Measurements from ENCODE around the gene SGCE. TPM values are rescaled to one million over a fixed set of nuclear protein-coding genes. Genes with fewer than 3 reads are reported as not detected.

Gene SGCE
- total RNA-seq, 1 donor from 2014 or later, result 169 TPM

DNA sequence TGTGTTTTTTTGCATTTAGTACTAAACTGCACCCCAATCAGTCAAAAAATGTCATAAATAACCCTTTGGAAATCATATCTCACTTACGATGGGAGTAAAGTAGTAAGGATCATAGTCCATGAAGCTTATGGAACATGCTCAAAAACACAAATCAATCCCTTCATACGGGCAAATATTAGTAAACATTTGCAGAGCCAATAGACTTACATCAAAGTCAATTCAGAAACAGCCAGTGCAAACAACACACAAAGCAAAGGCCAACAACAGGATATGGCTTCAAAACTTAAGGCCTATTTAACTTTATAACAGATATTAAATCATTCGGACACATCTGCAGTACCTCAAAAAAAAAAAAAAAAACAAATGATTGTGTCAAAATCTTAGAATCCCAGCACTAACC is 32.1 kb downstream of the SGCE start:
- Histone ChIP-seq H2AFZ (replicated peaks) (no peak overlapping the region), H3K4me1 (no peaks in the 10 kb centered on the region), H3K4me3 (no peak overlapping the region), H3K4me2 (no peak overlapping the region), H3K9me3 (ENCODE audit: low read depth) (no peaks in the 10 kb centered on the region), H3F3A (ENCODE audit: low read depth) (no peaks in the 10 kb centered on the region), H4K20me1 (ENCODE audit: low read depth) (no peaks in the 10 kb centered on the region), H3K79me2 (ENCODE audit: low read depth) (no peaks in the 10 kb centered on the region), H3K9ac (no peak overlapping the region), H3K36me3 (peaks cover 6% of the 10 kb centered on the region), H3K27me3 (no peaks in the 10 kb centered on the region), H3K27ac (no peak overlapping the region)
- Mint-ChIP-seq H3K27me3 (ENCODE audit: insufficient read depth, low read depth) (no peaks in the 10 kb centered on the region), H3K4me1 (no peaks in the 10 kb centered on the region), H3K9me3 (no peaks in the 10 kb centered on the region), H3K4me3 (no peak overlapping the region), H3K36me3 (peaks cover 3% of the 10 kb centered on the region), H3K27ac (no peak overlapping the region)
- no peak for DNase-seq (ENCODE audit: low spot score)
- TF ChIP-seq EZH2 (IDR thresholded peaks at IDR 0.05) (no peak), CTCF (IDR thresholded peaks at IDR 0.05) (no peak), EZH2phosphoT487 (IDR thresholded peaks at IDR 0.05) (no peak)

DNA sequence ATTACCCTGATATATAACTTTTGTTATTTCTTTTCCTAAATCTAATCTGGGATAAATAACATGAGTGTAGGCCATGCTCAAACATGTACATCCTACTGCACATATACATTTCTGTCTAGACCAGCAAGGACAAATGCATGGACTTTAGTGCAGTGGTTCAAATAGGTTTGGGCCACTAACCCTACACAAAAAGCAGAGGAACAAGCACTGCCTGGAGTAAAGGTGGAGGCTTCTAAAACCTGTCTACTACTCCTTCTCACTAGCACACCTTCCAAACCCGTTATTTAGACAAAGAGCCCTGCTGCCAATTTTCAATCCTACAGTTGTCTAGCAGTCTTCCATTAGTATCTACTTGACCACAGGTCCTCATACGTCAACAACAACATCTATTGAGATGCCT is 34.8 kb downstream of the SGCE start:
- no peaks in the 10 kb centered on the region for H3K79me2 ChIP-seq (ENCODE audit: low read depth)
- no peak for TF ChIP-seq CTCF (IDR thresholded peaks at IDR 0.05)
- TF ChIP-seq EZH2 (IDR thresholded peaks at IDR 0.05), result no peak
- no peak for TF ChIP-seq EZH2phosphoT487 (IDR thresholded peaks at IDR 0.05)
- no peaks in the 10 kb centered on the region for H3F3A ChIP-seq (ENCODE audit: low read depth)
- no peaks in the 10 kb centered on the region for H3K27me3 ChIP-seq
- Mint-ChIP-seq H3K27ac (no peak overlapping the region), H3K4me3 (no peak overlapping the region), H3K9me3 (no peaks in the 10 kb centered on the region), H3K36me3 (peaks cover 5% of the 10 kb centered on the region), H3K4me1 (no peaks in the 10 kb centered on the region), H3K27me3 (ENCODE audit: insufficient read depth, low read depth) (no peaks in the 10 kb centered on the region)
- H3K4me3 ChIP-seq, result no peak overlapping the region
- H2AFZ ChIP-seq (replicated peaks), result no peak overlapping the region
- no peak overlapping the region for H3K27ac ChIP-seq
- H3K4me1 ChIP-seq, result no peaks in the 10 kb centered on the region
- peaks cover 6% of the 10 kb centered on the region for H3K36me3 ChIP-seq
- no peaks in the 10 kb centered on the region for H4K20me1 ChIP-seq (ENCODE audit: low read depth)
- H3K4me2 ChIP-seq, result no peak overlapping the region
- DNase-seq (ENCODE audit: low spot score), result no peak
- no peak overlapping the region for H3K9ac ChIP-seq
- H3K9me3 ChIP-seq (ENCODE audit: low read depth), result no peaks in the 10 kb centered on the region

GRCh38 chr7:94620703-94621118 is 35.2 kb downstream of the SGCE start:
- H3K27ac Mint-ChIP-seq, result no peak overlapping the region
- H3K4me3 Mint-ChIP-seq, result no peak overlapping the region
- H3K4me2 ChIP-seq, result no peak overlapping the region
- no peak overlapping the region for H3K9ac ChIP-seq
- peaks cover 6% of the 10 kb centered on the region for H3K36me3 Mint-ChIP-seq
- no peaks in the 10 kb centered on the region for H3K27me3 Mint-ChIP-seq (ENCODE audit: insufficient read depth, low read depth)
- H3K4me1 Mint-ChIP-seq, result no peaks in the 10 kb centered on the region
- no peaks in the 10 kb centered on the region for H3K27me3 ChIP-seq
- peaks cover 6% of the 10 kb centered on the region for H3K36me3 ChIP-seq
- no peak for DNase-seq (ENCODE audit: low spot score)
- no peaks in the 10 kb centered on the region for H3K9me3 ChIP-seq (ENCODE audit: low read depth)
- TF ChIP-seq EZH2 (IDR thresholded peaks at IDR 0.05), result no peak
- TF ChIP-seq EZH2phosphoT487 (IDR thresholded peaks at IDR 0.05), result no peak
- no peak for TF ChIP-seq CTCF (IDR thresholded peaks at IDR 0.05)
- no peaks in the 10 kb centered on the region for H3F3A ChIP-seq (ENCODE audit: low read depth)
- no peaks in the 10 kb centered on the region for H4K20me1 ChIP-seq (ENCODE audit: low read depth)
- no peak overlapping the region for H3K27ac ChIP-seq
- no peak overlapping the region for H3K4me3 ChIP-seq
- H3K79me2 ChIP-seq (ENCODE audit: low read depth), result no peaks in the 10 kb centered on the region
- no peak overlapping the region for H2AFZ ChIP-seq (replicated peaks)
- no peaks in the 10 kb centered on the region for H3K4me1 ChIP-seq
- H3K9me3 Mint-ChIP-seq, result no peaks in the 10 kb centered on the region

All from neural progenitor cell (in vitro differentiated cells).